ENCODE results near the gene ZBP1. TPM values are rescaled to one million over a fixed set of nuclear protein-coding genes. Genes with fewer than 3 reads are reported as not detected.

The ZBP1 gene
- total and polyA plus RNA-seq, 10 of the 15 experiments (the other 5 are each of a cell fraction or from before 2014, with no cell fraction given): 0.93 to 10.6 (median 4.8) TPM

DNA sequence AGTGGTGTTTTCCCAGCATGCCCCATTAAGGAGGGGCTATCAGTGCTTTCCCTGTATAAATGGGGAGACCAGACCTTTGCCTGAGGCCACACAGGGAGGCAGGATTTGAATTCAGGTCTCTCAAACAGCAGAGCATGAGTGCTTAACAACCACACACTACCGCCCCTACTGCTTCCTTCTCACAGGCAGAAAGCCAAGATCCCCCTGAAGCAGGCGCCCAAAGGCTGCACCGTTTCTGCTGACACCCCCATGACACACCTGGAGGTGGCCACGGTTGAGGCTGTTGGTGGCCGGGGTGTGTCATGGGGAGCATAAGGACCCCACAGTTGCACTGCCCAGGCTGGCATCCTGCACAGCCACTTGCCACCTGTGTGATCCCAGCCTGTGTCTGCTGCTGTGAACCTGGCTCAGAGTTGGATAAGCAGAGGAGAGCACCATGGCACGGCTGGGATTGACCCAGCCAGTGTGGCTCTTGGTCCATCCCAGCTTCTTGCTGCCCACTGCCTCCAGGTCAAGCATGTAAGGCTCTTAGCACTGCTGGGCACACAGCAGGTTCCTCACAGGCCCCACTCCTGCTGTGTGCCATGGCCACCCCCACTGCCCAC, 31.0 kb downstream of the ZBP1 start (continued):
- TF ChIP-seq, protein P1, sequence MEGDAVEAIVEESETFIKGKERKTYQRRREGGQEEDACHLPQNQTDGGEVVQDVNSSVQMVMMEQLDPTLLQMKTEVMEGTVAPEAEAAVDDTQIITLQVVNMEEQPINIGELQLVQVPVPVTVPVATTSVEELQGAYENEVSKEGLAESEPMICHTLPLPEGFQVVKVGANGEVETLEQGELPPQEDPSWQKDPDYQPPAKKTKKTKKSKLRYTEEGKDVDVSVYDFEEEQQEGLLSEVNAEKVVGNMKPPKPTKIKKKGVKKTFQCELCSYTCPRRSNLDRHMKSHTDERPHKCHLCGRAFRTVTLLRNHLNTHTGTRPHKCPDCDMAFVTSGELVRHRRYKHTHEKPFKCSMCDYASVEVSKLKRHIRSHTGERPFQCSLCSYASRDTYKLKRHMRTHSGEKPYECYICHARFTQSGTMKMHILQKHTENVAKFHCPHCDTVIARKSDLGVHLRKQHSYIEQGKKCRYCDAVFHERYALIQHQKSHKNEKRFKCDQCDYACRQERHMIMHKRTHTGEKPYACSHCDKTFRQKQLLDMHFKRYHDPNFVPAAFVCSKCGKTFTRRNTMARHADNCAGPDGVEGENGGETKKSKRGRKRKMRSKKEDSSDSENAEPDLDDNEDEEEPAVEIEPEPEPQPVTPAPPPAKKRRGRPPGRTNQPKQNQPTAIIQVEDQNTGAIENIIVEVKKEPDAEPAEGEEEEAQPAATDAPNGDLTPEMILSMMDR (IDR thresholded peaks at IDR 0.05 in 2 of 3, conservative IDR thresholded peaks at IDR 0.05 in 1 of 3; ENCODE audit: control insufficient read depth in 2 of 3, extremely low read depth in 1 of 3, insufficient read depth in 1 of 3, low read depth in 3 of 3, low read length in 3 of 3): no peak

DNA sequence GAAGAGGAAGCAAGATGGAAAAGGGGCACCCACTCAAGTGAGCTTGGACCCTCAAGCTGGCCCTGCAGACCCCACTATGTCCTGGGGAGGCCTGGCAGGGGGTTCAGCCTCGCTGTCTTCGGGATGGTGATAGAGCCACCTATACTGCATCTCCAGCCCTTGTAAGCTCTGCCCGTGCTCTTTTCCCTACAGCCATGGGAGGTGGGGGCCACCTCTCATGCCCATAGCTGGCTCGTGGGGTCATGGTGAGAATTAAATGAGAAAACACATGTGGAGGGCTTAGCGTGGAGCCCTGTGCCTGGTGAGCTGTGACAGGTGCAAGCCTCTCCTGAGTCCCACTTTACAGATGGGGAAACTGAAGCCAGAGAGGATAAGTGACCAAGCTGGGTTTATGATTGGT, 31.6 kb downstream of the ZBP1 start:
- Histone ChIP-seq H3K9me3 (replicated peaks; ENCODE audit: control insufficient read depth, insufficient read depth, low read length) (peaks cover 2% of the 10 kb centered on the region; the same call in 1 of the 3 replicates), H3K27me3 (replicated peaks in 1 of 2; ENCODE audit: control insufficient read depth in 2 of 2, insufficient read depth in 2 of 2, low read length in 1 of 2) (no peaks in the 10 kb centered on the region), H3K4me2 (ENCODE audit: control insufficient read depth, insufficient read depth) (no peak overlapping the region), H3K4me3 (no peak overlapping the region), H3K36me3 (ENCODE audit: control insufficient read depth in 2 of 2, insufficient read depth in 2 of 2, low read length in 1 of 2) (no peaks in the 10 kb centered on the region), H3K79me2 (ENCODE audit: control insufficient read depth, insufficient read depth, low read length) (no peaks in the 10 kb centered on the region), H2AFZ (ENCODE audit: control insufficient read depth, low read depth, low read length) (no peak overlapping the region), H3K27ac (ENCODE audit: control insufficient read depth, insufficient read depth) (no peak overlapping the region), H3K9ac (ENCODE audit: control insufficient read depth, insufficient read depth, low read length) (no peak overlapping the region), H3K4me1 (ENCODE audit: control insufficient read depth, insufficient read depth, low read length) (no peaks in the 10 kb centered on the region; the same call in 1 of the 2 replicates), H4K20me1 (ENCODE audit: control insufficient read depth, insufficient read depth) (no peaks in the 10 kb centered on the region)
- in situ Hi-C loops (cut with MboI): no loop called here
- intact Hi-C loops (cut with micrococcal nuclease; ENCODE audit: unreplicated experiment): no loop called here
- ChIA-PET POLR2A (no interaction called here), SMC1A (ENCODE audit: uncharacterized antibody, unreplicated experiment) (interaction anchor here (2.1 kb wide), 1 partner anchor 8 kb away, joined by 6 read pairs; no protein-coding TSS in a partner anchor), CTCF (no interaction called here), RAD21 (ENCODE audit: unreplicated experiment) (no interaction called here)
- FAIRE-seq: no peak
- WGBS (ENCODE audit: insufficient coverage, insufficient replicate concordance, low lambda C conversion rate, missing lambda C conversion rate): 13% methylated on average over 5 of the region's 5 CpGs
- ATAC-seq: no peak
- no TSS peak for BruUV-seq (replicated peaks)
- DNase-seq (ENCODE audit: low read depth, low spot score): no peak
- TF ChIP-seq, protein P2, sequence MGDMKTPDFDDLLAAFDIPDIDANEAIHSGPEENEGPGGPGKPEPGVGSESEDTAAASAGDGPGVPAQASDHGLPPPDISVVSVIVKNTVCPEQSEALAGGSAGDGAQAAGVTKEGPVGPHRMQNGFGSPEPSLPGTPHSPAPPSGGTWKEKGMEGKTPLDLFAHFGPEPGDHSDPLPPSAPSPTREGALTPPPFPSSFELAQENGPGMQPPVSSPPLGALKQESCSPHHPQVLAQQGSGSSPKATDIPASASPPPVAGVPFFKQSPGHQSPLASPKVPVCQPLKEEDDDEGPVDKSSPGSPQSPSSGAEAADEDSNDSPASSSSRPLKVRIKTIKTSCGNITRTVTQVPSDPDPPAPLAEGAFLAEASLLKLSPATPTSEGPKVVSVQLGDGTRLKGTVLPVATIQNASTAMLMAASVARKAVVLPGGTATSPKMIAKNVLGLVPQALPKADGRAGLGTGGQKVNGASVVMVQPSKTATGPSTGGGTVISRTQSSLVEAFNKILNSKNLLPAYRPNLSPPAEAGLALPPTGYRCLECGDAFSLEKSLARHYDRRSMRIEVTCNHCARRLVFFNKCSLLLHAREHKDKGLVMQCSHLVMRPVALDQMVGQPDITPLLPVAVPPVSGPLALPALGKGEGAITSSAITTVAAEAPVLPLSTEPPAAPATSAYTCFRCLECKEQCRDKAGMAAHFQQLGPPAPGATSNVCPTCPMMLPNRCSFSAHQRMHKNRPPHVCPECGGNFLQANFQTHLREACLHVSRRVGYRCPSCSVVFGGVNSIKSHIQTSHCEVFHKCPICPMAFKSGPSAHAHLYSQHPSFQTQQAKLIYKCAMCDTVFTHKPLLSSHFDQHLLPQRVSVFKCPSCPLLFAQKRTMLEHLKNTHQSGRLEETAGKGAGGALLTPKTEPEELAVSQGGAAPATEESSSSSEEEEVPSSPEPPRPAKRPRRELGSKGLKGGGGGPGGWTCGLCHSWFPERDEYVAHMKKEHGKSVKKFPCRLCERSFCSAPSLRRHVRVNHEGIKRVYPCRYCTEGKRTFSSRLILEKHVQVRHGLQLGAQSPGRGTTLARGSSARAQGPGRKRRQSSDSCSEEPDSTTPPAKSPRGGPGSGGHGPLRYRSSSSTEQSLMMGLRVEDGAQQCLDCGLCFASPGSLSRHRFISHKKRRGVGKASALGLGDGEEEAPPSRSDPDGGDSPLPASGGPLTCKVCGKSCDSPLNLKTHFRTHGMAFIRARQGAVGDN (IDR thresholded peaks at IDR 0.05): no peak
- TF ChIP-seq NRF1 (conservative IDR thresholded peaks at IDR 0.05; ENCODE audit: low read depth, low read length): no peak
- no peak for TF ChIP-seq NFXL1 (IDR thresholded peaks at IDR 0.05; ENCODE audit: borderline replicate concordance)
- no peak for TF ChIP-seq CREM (IDR thresholded peaks at IDR 0.05; ENCODE audit: low read depth)
- no peak for TF ChIP-seq KAT2A (conservative IDR thresholded peaks at IDR 0.05; ENCODE audit: control insufficient read depth, low read depth, low read length)
- TF ChIP-seq ESRRA (IDR thresholded peaks at IDR 0.05; ENCODE audit: low read length): no peak
- TF ChIP-seq IRF4 (IDR thresholded peaks at IDR 0.05; ENCODE audit: low read depth, low read length): no peak
- TF ChIP-seq EGR1 (IDR thresholded peaks at IDR 0.05; ENCODE audit: borderline replicate concordance in 1 of 2, low read depth in 2 of 2, low read length in 2 of 2): no peak
- TF ChIP-seq, protein P3, sequence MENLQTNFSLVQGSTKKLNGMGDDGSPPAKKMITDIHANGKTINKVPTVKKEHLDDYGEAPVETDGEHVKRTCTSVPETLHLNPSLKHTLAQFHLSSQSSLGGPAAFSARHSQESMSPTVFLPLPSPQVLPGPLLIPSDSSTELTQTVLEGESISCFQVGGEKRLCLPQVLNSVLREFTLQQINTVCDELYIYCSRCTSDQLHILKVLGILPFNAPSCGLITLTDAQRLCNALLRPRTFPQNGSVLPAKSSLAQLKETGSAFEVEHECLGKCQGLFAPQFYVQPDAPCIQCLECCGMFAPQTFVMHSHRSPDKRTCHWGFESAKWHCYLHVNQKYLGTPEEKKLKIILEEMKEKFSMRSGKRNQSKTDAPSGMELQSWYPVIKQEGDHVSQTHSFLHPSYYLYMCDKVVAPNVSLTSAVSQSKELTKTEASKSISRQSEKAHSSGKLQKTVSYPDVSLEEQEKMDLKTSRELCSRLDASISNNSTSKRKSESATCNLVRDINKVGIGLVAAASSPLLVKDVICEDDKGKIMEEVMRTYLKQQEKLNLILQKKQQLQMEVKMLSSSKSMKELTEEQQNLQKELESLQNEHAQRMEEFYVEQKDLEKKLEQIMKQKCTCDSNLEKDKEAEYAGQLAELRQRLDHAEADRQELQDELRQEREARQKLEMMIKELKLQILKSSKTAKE (IDR thresholded peaks at IDR 0.05; ENCODE audit: low read depth, poor library complexity, severe bottlenecking): no peak
- TF ChIP-seq CREB1 (IDR thresholded peaks at IDR 0.05; ENCODE audit: low read depth): no peak
